ENCODE results near the gene ACVR2B.

GRCh38 chr3:38521391-38521987 lies 67.8 kb downstream of the ACVR2B start:
- TF ChIP-seq CTCF (IDR thresholded peaks at IDR 0.05) (peak in 1 of 3 donors; percentile 55), POLR2A (IDR thresholded peaks at IDR 0.05) (no peak)
